SHP77 treated with DMSO at 0.1 percent for 48 hours (cell line): ENCODE measurements around the gene TMEM120A.
A peak's percentile ranks its signal among the peaks of the same experiment; 100 is the strongest.

Experiments
- DNase-seq: peaks from one replicate; lab custom pipeline; 2025; lab: John Stamatoyannopoulos, UW

Gene TMEM120A

DNA sequence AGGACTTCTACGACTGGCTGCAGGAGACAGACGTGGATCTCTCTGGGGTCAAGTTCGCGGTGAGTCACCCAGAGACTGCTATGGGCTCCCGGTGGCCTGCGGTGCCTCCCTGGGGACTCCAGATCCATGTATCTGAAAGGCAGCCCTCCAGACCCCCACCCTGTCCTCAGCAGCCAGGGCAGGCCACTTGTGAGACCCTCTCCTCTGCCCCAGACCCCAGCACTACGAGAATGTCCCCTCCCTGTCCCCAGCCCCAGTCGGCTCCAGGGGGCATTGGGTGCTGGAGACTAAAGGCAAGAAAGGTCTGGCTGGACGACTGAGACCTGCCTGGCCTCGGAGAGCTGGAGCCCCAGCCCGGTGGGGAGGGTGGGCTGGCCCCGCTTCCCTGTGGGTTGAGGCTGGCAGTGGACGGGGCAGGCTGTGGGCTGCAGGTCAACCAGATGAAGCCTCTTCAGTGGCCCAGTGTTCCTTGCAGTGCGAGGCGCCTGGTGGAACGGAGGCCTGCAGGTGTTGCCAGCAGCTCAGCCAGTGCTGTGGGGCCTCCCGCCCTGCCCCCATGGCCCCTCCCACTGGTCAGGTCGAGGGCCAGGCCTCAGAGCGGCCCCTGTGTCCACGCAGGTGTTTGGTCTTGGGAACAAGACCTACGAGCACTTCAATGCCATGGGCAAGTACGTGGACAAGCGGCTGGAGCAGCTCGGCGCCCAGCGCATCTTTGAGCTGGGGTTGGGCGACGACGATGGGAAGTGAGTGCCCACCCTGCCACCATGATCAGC, 13.8 kb downstream of the TMEM120A start:
- no peak for DNase-seq

GRCh38 chr7:75979759-75980429, 14.5 kb downstream of the TMEM120A start:
- DNase-seq: no peak

DNA sequence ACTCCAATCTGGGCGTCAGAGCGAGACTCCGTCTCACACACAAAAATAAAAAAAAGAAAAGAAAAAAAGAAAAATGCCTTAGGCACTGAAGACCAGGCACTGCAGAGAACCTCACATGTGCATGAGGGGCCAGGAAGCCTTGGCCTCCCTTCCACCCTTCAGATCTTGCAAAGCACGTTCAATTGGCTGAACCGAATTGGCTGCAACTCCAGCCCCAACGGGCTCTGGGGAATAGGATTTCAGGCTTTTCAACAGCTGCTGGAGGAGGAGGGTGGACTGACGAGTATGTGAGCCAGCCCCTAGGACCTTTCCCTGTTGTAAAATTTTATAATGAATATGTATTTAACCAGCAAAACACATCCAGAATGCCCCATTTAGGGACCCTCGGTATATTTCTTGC, 16.7 kb downstream of the TMEM120A start:
- DNase-seq: no peak

GRCh38 chr7:75971961-75972763, 22.2 kb downstream of the TMEM120A start:
- DNase-seq: no peak

GRCh38 chr7:75971309-75971960, 23.0 kb downstream of the TMEM120A start:
- DNase-seq: no peak

DNA sequence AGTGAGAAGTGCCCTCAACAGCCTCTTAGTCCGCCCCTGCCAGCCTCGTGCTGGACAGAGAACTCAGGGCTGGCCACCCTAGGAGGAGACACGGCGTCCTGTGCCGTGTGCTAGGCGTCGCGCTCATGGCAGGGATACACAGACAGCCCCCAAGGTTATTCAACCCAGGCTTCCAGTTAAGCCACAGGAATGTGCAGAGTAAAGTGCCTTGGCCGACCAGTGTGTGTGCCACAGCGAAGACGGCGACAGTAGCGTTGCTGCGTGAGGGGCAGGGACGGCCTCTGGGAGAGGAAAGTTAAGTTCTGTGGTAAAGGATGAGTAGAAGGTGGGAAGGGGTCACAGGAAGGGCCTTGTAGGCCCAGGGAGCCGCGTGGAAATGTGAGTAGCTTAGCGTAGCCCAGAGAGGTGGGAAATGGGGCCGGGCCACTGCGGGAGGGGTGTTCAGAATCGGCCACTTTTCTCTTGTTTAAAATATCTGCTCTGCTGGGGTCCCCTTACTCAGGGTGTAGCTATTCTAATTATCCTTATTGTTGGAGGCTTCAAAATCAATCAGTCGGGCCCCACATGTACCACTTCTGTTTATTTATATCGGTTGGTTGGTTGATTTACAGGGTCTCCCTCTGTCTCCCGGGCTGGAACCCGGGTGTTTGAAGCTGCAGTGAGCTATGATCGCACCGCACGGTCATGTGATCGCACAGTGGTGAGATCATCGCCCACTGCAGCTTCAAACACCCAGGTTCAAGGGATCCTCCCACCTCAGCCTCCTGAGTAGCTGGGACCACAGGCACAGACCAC, 24.5 kb downstream of the TMEM120A start:
- no peak for DNase-seq

GRCh38 chr7:75969182-75969581, 25.2 kb downstream of the TMEM120A start:
- DNase-seq: no peak

DNA sequence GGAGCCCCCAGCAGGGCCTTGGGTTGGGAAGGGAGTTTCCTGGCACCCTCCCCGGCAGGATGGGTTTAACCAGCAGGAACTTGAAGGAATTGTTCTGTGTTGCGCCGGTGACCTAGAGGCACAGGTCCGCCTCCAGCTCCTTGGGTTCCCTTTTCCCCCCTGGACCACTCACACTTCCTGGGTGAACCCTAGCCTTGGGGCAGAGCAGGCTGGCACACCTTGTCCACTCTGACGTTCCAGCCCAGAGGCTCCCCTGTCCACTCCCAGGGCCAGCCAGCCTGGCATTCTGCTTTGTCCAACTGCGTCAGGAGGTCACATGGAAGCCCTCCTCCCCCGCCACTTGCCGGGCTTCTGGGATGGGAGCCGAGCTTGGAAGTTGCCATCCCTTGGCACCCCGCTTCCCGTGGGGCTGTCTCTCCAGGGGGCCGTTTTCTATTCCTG, 25.8 kb downstream of the TMEM120A start:
- no peak for DNase-seq

GRCh38 chr7:75968012-75968411, 26.4 kb downstream of the TMEM120A start:
- no peak for DNase-seq

DNA sequence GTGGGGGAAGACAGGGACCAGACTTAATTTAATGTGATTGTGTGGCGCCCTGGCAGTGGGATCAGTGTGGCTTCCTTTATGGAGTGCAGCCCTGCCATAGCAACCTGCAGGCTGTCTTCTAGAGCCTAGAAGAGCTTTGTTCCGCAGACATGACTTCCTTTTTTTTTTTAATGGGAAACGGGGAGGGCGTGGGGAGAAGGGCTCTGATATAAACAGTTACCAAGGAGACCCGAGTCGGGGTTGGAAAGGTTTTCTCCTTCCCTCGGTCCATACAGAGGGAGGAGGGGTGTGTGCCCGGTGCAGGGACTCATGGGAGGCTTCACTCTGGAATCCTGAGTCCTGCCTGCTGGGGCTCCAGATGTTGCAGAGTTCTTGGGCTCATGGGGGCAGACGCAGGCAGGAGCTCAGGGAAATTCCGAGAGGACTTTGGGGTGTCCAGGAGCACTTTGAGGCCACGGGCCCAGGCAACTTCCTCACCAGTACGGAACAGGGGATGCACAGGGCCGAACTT, 26.9 kb downstream of the TMEM120A start:
- DNase-seq: no peak

DNA sequence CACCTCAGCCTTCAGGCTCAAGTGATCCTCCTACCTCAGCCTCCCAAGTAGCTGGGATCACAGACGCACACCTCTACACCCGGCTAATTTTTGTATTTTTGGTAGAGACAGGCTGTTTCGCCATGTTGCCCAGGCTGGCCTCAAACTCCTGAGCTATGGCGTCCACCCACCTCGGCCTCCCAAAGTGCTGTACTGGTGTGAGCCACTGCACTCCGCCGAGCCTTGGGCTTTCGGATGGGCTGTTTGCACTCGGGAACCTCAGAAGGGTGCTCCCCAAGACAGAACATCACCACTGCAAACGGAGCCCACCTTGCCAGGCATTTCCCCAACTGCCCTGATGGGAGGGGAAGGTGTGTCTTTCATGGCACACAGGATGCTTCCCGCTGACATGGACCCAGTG, 27.3 kb downstream of the TMEM120A start:
- no peak for DNase-seq

- DNase-seq: peak; percentile 77
Observed at GRCh38 chr7:75966190-75966961, 28.0 kb downstream of the TMEM120A start.

DNA sequence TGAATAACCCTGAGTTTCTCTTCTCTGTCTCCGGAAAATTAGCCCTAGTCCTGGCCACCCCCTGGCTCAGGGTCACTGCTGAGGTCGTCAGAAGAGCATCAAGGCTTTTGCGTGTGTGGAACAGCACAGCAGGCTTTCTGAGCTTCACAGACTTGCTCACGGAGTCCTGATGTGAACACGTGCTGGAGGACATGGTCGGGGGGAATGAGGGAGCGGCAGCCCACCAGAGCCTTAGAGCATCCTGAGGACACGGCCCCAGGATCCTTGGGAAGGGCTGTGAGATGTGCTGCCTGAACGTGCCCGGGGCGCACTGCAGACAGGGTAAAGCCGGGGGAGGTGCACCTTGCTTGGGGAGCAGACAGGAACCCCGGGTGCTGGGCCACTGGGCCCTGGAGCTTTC, 28.8 kb downstream of the TMEM120A start:
- no peak for DNase-seq

- no peak for DNase-seq
Observed at GRCh38 chr7:75963381-75963995, 30.9 kb downstream of the TMEM120A start.

DNA sequence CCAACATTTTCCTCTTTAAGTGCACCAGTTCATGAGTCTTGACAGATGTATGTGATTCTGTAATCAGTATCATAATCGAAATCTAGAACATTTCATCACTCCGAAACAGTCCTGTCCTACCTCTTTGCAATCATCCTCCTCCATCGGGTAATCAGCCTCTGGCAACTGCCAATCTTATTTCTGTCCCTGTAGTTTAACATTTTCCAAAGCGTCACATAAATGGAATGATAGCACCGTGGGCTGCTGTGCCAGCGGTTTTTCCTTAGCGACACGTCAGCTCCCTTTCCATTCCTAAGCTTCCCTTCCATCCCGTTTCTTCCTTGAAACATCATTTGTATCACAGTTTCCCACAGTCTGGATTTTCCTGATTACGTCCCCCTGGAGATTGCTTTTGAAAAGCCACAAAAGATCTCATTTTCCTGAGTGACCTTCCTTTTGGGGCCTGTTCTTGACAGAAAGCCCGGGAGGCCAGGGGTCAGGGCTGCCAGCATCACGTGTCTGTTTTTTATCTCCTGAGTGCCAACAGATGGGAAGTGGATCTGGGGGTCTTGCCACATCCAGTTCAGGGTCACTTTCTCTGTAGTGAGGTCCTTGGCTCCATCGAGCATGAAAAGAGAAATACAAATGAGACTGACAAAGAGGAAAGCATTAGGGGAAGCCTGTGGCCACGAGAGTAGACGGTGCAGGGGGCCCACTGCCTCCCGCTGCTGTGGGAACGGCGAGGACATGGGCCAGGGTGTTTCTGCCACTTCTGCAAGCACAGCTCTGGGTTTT, 31.6 kb downstream of the TMEM120A start:
- no peak for DNase-seq

- no peak for DNase-seq
Observed at GRCh38 chr7:75961218-75961617, 33.2 kb downstream of the TMEM120A start.

DNA sequence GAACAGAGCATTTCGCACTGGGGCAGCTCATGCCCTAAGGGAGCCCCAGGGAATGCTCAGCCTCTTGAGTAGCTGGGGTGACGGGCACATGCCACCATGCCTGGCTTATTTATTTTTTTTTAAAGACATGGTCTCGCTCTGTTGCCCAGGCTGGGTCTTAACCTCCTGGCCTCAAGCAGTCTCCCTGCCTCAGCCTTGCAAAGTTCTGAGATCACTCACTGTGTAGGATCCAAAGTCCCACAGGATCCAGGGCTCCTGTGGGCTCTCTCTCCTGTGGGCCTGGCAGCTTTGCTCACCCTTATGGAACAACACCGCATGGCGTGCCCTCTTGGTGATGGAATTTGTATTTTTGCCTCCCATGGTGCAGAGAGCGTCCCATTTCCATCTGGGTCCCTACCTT, 34.0 kb downstream of the TMEM120A start:
- no peak for DNase-seq

DNA sequence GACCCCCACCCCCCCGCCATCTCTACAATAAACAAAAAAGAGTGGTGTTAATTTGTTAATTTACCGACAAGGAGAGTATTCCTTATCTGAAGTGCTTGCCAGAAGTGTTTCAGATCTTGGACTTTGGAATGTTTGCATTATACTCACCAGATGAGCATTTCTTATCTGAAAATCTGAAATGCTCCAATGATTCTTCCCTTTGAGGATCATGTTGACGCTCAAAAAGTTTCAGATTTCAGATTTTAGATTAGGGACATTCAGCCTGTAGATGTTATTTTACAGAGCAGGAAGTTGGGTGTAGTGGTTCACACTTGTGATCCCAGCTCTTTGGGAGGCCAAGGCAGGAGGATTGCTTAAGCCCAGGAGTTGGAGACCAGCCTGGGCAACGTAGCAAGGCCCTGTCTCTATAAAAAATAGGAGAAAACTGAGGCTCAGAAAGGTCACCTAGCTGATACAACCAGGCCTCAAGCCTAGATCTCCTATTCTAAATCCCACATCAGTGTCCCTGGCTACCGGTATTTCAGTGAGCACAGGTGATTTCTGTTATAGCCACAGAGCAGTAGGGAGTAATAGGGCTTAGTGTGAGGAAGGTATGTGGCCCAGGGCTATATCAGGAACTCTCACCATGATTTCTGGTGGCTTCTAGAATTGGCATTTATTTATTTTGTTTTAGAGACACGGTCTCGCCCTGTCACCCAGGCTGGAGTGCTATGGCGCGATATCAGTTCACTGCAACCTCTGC, 35.4 kb downstream of the TMEM120A start:
- no peak for DNase-seq
